Muscle of back (tissue), 11 donors: Measurements from ENCODE around the gene DYRK2. TPM values are rescaled to one million over a fixed set of nuclear protein-coding genes. Genes with fewer than 3 reads are reported as not detected.

ENCODE experiments used
- DNase-seq, 3 donors: peaks; one replicate each; pipeline versions ENCODE4 v3.0.0 to v3.0.0-alpha.2; 2013
- polyA plus RNA-seq, 10 donors: library from polyadenylated mRNA; unstranded; fragments of 120-200 nt; gene quantifications; one replicate each; pipeline ENCODE4 v1.2.1, GENCODE V29; 2013; ENCODE audit not compliant: insufficient read length in 10 of 10

The DYRK2 gene
- polyA plus RNA-seq, 10 donors = 38.1 to 66.9 (median 52.6) TPM

- peak in 1 of 3 donors; percentile 22 for DNase-seq
These were observed 50.4 kb downstream of the DYRK2 start for GRCh38 chr12:67698672-67699581.

GRCh38 chr12:67701121-67701520, 52.6 kb downstream of the DYRK2 start:
- DNase-seq = no peak

- DNase-seq = no peak
These were observed 53.6 kb downstream of the DYRK2 start for GRCh38 chr12:67702136-67702535.

GRCh38 chr12:67704071-67704470, 55.5 kb downstream of the DYRK2 start:
- DNase-seq = no peak

- DNase-seq = peak in 2 of 3 donors; percentile 60 to 82
These were observed 57.1 kb downstream of the DYRK2 start for GRCh38 chr12:67705394-67706370.

GRCh38 chr12:67709367-67709954, 60.9 kb downstream of the DYRK2 start:
- no peak for DNase-seq

- peak in 1 of 3 donors; percentile 30 for DNase-seq
These were observed 62.0 kb downstream of the DYRK2 start for GRCh38 chr12:67710582-67710981.

GRCh38 chr12:67712011-67712410, 63.5 kb downstream of the DYRK2 start:
- no peak for DNase-seq

GRCh38 chr12:67714648-67715047, 66.1 kb downstream of the DYRK2 start:
- DNase-seq = no peak
